Measurements from ENCODE around the gene P2RY6.
A peak's percentile ranks its signal among the peaks of the same experiment; 100 is the strongest.

The P2RY6 gene

GRCh38 chr11:73337846-73338245, 65.7 kb downstream of the P2RY6 start:
- peak overlapping the region; percentile 7 for H3K27ac Mint-ChIP-seq
- peaks cover 12% of the 10 kb centered on the region for H3K4me1 Mint-ChIP-seq (ENCODE audit: low read depth)
- H3K4me3 Mint-ChIP-seq: no peak overlapping the region
- peaks cover 14% of the 10 kb centered on the region for H3K27me3 Mint-ChIP-seq
- H3K9me3 Mint-ChIP-seq: no peaks in the 10 kb centered on the region
- intact Hi-C loops (cut with micrococcal nuclease): loop anchor here (5.0 kb wide), 1 partner anchor 41 kb away; no protein-coding TSS in a partner anchor
- no peaks in the 10 kb centered on the region for H3K36me3 Mint-ChIP-seq (ENCODE audit: low read depth)

DNA sequence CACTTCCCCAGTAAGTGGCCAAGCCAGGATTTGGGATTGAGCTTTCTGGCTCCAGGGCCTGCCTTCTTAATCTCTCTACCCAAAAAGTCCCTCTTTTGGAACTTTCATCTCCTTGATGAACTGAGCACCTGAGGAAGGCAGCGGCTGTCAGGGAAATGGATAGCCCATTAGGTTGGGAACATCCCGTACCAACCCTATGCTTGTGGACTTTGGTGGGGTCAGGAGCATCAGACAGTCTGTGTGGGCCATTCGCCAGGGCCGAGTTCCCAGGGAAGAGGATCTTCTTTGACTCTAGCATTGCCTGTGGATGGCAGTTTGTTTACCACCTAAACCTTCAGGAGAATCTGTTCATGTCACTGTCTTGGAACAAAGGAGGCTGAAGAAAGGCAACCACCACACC, 66.1 kb downstream of the P2RY6 start:
- peak overlapping the region; percentile 7 for H3K27ac Mint-ChIP-seq
- intact Hi-C loops (cut with micrococcal nuclease): loop anchor here (5.0 kb wide), 1 partner anchor 41 kb away; no protein-coding TSS in a partner anchor
- no peaks in the 10 kb centered on the region for H3K36me3 Mint-ChIP-seq (ENCODE audit: low read depth)
- peaks cover 14% of the 10 kb centered on the region for H3K27me3 Mint-ChIP-seq
- peaks cover 12% of the 10 kb centered on the region for H3K4me1 Mint-ChIP-seq (ENCODE audit: low read depth)
- no peak overlapping the region for H3K4me3 Mint-ChIP-seq
- H3K9me3 Mint-ChIP-seq: no peaks in the 10 kb centered on the region

DNA sequence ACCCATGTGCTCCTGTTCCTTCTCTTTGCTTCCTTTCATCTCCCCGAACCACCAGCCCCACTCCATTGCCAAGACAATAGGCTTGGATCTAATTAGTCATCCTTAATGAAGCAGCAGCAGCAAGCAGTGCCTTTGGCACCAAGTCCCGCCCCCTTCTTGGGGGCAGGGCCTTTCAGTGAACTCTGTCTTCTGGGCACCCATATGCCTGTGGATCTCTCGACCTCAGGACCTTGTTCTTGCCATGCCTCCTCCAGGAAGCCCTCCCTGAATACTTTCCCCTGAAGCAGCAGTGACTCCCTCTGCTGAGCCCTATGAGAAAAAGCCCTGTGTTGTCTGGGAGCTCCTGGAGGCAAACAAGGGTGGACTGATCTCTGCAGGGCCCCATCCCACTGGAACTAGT, 68.0 kb downstream of the P2RY6 start:
- H3K4me1 Mint-ChIP-seq (ENCODE audit: low read depth): no peaks in the 10 kb centered on the region
- H3K4me3 Mint-ChIP-seq: no peak overlapping the region
- H3K36me3 Mint-ChIP-seq (ENCODE audit: low read depth): no peaks in the 10 kb centered on the region
- intact Hi-C loops (cut with micrococcal nuclease): no loop called here
- no peaks in the 10 kb centered on the region for H3K9me3 Mint-ChIP-seq
- peaks cover 16% of the 10 kb centered on the region for H3K27me3 Mint-ChIP-seq
- H3K27ac Mint-ChIP-seq: no peak overlapping the region

DNA sequence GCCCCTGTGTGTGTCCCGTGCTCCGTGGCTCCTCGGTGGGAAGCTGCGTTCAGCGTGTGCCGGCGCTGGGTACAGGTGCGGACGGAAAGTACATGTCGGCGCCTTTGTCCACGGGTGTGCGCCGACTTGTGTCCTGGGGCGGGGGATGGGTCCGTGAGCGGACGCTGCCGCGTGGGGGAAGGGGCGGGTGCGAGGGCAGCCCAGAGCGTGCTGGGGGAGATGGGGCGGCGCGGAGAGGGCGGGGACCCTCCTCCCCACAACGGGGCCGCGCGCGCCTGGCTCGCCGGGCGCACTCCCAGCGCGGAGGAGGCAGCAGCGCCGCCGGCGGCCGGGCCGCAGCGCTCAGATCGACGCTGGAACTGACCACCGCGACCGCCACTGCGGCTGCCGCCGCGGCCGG, 70.5 kb downstream of the P2RY6 start:
- intact Hi-C loops (cut with micrococcal nuclease): no loop called here
- Mint-ChIP-seq H3K27ac (no peak overlapping the region), H3K9me3 (no peaks in the 10 kb centered on the region), H3K4me3 (no peak overlapping the region), H3K27me3 (peaks cover 17% of the 10 kb centered on the region), H3K4me1 (ENCODE audit: low read depth) (no peaks in the 10 kb centered on the region), H3K36me3 (ENCODE audit: low read depth) (peaks cover 8% of the 10 kb centered on the region)

- no peak overlapping the region for H3K27ac Mint-ChIP-seq
- peaks cover 10% of the 10 kb centered on the region for H3K36me3 Mint-ChIP-seq (ENCODE audit: low read depth)
- H3K4me1 Mint-ChIP-seq (ENCODE audit: low read depth): no peaks in the 10 kb centered on the region
- no peaks in the 10 kb centered on the region for H3K9me3 Mint-ChIP-seq
- intact Hi-C loops (cut with micrococcal nuclease): no loop called here
- H3K4me3 Mint-ChIP-seq: no peak overlapping the region
- peaks cover 17% of the 10 kb centered on the region for H3K27me3 Mint-ChIP-seq
Observed at GRCh38 chr11:73343076-73343873, 71.1 kb downstream of the P2RY6 start.

DNA sequence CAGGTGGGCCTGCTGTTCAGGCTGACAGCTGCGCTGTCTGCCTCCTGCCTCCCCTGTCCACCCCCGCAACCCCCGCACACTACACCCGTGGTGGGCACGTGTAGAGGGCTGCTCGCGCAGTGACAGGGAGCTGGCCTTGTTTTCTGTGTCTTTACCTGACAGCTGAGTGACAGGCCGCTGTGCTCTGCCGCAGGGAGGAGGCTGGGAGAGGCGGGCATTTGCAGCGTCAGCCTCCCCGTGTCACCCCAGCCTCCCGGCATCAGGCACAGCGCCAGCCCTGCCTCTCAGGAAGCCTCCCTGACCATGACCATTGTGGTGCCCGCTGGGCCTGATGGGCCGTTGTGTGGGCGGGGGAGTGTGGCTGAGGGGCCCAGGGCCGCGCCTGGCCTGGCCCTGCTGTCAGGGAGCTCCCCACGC, 72.1 kb downstream of the P2RY6 start:
- Mint-ChIP-seq H3K9me3 (no peaks in the 10 kb centered on the region), H3K36me3 (ENCODE audit: low read depth) (peaks cover 10% of the 10 kb centered on the region), H3K27ac (no peak overlapping the region), H3K4me3 (no peak overlapping the region), H3K4me1 (ENCODE audit: low read depth) (no peaks in the 10 kb centered on the region), H3K27me3 (peaks cover 17% of the 10 kb centered on the region)
- intact Hi-C loops (cut with micrococcal nuclease): no loop called here

- no peak overlapping the region for H3K27ac Mint-ChIP-seq
- no peak overlapping the region for H3K4me3 Mint-ChIP-seq
- H3K36me3 Mint-ChIP-seq (ENCODE audit: low read depth): peaks cover 10% of the 10 kb centered on the region
- no peaks in the 10 kb centered on the region for H3K9me3 Mint-ChIP-seq
- H3K27me3 Mint-ChIP-seq: peaks cover 17% of the 10 kb centered on the region
- H3K4me1 Mint-ChIP-seq (ENCODE audit: low read depth): peaks cover 5% of the 10 kb centered on the region
- intact Hi-C loops (cut with micrococcal nuclease): no loop called here
Observed at GRCh38 chr11:73345481-73346160, 73.5 kb downstream of the P2RY6 start.

GRCh38 chr11:73346186-73346935, 74.2 kb downstream of the P2RY6 start:
- intact Hi-C loops (cut with micrococcal nuclease): no loop called here
- Mint-ChIP-seq H3K4me3 (no peak overlapping the region), H3K36me3 (ENCODE audit: low read depth) (peaks cover 10% of the 10 kb centered on the region), H3K4me1 (ENCODE audit: low read depth) (peaks cover 11% of the 10 kb centered on the region), H3K27me3 (peaks cover 16% of the 10 kb centered on the region), H3K27ac (no peak overlapping the region), H3K9me3 (no peaks in the 10 kb centered on the region)

- intact Hi-C loops (cut with micrococcal nuclease): no loop called here
- Mint-ChIP-seq H3K36me3 (ENCODE audit: low read depth) (peaks cover 10% of the 10 kb centered on the region), H3K4me1 (ENCODE audit: low read depth) (peaks cover 11% of the 10 kb centered on the region), H3K9me3 (no peaks in the 10 kb centered on the region), H3K27me3 (peaks cover 12% of the 10 kb centered on the region), H3K4me3 (no peak overlapping the region), H3K27ac (no peak overlapping the region)
Observed at GRCh38 chr11:73347067-73347466, 74.9 kb downstream of the P2RY6 start.
